SIG-M5 (cell line): ENCODE measurements around the gene ZDHHC11.
"Not testable (repeated sequence)": the region's sequence is repeated elsewhere in the genome, so short reads cannot be mapped to it uniquely, and the experiment has no call there.

Experiments
- DNase-seq: peaks from one replicate; lab custom pipeline; 2025; lab: John Stamatoyannopoulos, UW

Gene ZDHHC11

GRCh38 chr5:811384-811783 lies 39.4 kb downstream of the ZDHHC11 start:
- not testable (repeated sequence) for DNase-seq

DNA sequence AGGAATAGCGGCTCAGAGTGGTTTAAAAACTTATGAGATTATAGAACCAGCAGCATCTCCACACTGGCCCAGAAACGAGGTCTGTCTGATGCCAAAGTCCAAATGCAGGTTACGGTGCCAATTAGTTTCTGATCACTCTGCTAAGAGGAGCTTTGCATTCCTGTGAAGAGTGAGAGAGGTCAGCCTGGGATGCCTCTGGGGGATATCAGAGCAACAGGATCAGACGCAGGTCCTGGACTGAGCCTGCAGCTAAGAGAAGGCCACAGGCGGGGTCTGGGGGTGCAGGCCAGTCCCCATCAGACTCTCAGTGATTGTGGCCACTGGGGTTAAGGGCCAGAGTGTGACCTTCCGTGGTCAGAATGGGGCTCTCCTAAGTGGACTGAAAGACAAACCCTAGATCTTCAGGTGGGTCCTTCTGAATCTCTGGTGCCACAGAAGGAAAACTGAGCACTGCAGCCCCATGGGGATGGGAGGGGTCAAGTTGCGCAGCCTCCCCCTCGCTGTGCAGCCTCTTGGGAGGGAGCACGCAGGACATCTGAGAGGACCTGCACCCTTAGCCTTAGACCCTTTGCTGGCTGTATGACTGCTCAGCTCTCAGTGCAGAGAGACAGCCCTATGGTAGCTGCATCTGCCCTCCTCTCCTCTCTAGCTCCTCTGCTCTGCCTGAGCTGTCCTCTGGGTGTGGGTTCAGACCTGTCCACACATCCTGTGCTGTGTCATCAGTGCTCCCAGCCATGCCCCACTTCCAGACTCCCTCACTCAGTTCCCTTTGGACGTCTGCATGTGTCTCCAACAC lies 42.9 kb downstream of the ZDHHC11 start:
- DNase-seq, result not testable (repeated sequence)

GRCh38 chr5:801472-801871 lies 49.3 kb downstream of the ZDHHC11 start:
- DNase-seq, result no peak

GRCh38 chr5:801055-801454 lies 49.7 kb downstream of the ZDHHC11 start:
- DNase-seq, result not testable (repeated sequence)

DNA sequence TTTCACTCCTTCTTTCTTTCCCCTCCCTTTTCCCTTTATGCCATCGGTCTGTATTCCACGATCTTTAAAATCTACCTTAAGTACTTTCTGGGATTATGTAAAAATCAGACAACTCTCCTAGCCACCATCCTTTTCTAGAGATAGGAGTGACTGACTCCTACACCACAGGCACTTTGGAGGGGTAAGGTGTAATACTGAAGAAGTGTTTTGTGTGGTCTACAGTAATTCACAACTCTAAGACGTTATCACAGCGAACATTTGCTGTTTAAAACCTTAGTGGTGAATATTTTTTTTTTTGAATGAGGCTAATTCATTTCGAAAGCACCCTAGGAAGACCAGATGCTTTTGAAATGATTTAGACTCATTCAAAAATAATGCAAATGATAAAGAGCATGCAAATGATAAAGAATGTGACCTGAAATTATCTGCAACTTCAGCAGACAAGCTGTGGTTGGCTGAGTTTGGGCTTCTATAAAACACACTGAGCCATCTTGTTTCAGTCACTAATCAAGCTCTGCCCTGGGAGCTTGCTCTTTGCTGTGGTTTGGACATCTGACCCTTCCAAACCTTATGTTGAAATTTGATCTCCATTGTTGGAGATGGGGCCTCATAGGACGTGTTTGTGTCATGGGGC lies 52.2 kb downstream of the ZDHHC11 start:
- not testable (repeated sequence) for DNase-seq

DNA sequence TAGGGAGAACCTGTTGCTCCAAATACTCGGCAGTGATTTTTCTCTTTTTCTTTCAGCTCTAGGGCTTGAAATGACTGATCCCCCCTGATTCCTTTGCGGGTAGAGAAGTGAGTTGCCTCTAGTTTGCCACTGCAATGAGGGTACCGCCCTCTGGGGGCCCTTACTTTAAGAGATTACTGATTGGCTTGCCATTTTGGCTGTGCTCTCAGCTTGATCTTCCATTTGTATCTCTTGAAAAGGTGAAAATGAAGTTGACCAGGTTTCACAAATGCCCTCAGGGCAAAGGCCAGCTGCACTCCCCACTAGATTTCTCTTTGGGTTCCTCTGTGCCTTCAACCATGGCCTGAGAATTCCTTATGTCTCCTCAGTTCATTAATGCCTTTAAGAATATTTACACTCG lies 52.8 kb downstream of the ZDHHC11 start:
- DNase-seq, result not testable (repeated sequence)

- DNase-seq, result not testable (repeated sequence)
Observed at GRCh38 chr5:795873-796272, 54.9 kb downstream of the ZDHHC11 start.

- not testable (repeated sequence) for DNase-seq
Observed at GRCh38 chr5:794948-795347, 55.8 kb downstream of the ZDHHC11 start.

DNA sequence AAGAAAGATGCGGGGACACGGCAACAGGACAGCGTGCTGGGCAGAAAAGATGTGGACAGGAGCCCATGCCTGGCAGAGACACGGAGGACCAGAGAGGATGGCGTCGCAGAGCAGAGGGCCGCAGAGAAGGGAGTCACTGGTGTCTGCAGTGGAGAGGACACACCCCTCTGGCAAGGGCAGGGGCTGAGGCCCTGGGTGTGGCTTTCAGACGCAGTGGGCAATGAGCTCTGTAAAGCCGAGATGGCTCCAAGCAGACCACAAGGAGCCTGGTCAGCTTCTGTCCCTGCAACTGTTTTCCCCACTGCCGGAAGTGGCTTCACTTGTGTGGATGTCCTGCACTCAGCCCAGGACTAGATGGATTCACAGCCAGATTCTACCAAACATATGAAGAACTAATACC lies 62.1 kb downstream of the ZDHHC11 start:
- not testable (repeated sequence) for DNase-seq

GRCh38 chr5:787857-788233 lies 62.9 kb downstream of the ZDHHC11 start:
- not testable (repeated sequence) for DNase-seq

- DNase-seq, result not testable (repeated sequence)
Observed at GRCh38 chr5:787224-787856, 63.4 kb downstream of the ZDHHC11 start.

DNA sequence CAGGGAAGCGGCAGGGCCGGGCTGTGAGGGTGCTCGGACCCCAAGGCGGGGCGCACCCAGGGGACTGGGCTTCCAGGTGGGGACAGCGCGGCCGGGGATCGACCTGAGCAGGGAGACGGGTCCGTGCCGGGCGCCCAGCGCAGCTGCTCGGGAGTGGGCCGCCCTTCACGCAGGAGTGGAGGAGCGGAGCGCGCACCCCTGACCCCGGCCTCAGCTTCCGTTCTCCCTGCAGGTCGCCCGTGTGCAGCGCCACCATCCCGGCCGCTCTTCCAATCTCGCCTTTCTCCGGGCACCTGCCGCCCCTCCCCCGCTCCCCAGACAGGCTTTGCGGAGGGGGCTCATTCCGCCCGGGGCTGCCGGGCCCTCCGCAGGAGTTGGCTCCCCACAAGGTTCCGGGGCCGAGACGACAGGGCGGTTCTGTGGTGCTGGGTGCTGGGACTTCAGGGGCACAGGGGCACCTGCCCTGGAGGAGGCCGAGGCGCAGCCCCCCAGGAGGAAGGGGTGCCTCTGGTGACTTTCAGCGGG lies 65.5 kb downstream of the ZDHHC11 start:
- DNase-seq, result not testable (repeated sequence)

DNA sequence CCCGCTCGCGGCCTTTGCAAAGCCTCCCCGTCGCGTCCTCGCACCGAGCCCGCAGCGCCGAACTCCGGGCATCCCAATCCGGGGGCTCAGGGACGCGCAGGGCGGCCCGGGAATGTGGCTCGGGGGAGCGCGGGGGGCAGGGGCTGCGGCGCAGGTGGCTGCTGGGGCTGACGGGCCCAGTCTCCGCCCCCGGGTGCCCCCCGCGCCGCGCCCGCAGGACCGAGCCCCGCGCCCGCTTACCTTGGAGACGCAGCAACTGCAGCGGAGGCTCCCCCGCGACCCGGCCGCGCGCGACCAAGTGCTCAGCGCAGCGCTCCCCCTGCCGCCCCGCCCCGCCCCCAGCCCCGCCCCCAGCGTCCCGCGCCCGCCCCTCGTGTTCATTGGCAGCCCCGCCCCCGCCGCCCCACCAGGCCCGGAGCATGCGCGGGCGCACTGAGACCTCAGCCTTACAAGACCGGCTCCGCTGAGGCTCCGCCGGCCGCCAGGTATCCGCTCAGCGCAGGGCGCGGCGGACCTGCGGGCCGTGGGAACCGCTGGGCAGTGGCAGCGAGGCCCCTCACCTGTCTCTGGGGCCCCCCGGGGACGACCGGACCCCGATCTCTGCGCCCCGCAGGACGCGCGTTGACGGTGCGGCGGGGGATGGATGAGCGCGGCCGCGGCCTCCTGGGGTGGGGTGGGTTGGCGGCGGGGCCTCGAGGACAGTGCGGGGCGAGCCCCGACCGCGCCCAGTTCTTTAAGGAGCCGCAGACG lies 66.2 kb downstream of the ZDHHC11 start, which contains the start of gene ZDHHC11B:
Gene ZDHHC11B (minus strand): TSS at position 302 of the 750 bp plus-strand sequence. CDS start 17,810 bp downstream, outside the sequence.
- not testable (repeated sequence) for DNase-seq

GRCh38 chr5:783881-784427 lies 66.8 kb downstream of the ZDHHC11 start:
- not testable (repeated sequence) for DNase-seq

GRCh38 chr5:783049-783802 lies 67.6 kb downstream of the ZDHHC11 start:
- not testable (repeated sequence) for DNase-seq

- not testable (repeated sequence) for DNase-seq
Observed at GRCh38 chr5:782356-782755, 68.4 kb downstream of the ZDHHC11 start.

GRCh38 chr5:780571-780970 lies 70.2 kb downstream of the ZDHHC11 start:
- DNase-seq, result not testable (repeated sequence)

- DNase-seq, result not testable (repeated sequence)
Observed at GRCh38 chr5:778967-779366, 71.8 kb downstream of the ZDHHC11 start.

GRCh38 chr5:778421-778820 lies 72.4 kb downstream of the ZDHHC11 start:
- DNase-seq, result not testable (repeated sequence)

- no peak for DNase-seq
Observed at GRCh38 chr5:777756-778161, 73.0 kb downstream of the ZDHHC11 start.
